SK-N-SH (cell line): ENCODE results near the gene SDCCAG8. TPM values are rescaled to one million over a fixed set of nuclear protein-coding genes. Genes with fewer than 3 reads are reported as not detected.

Source experiments
- CTCF ChIA-PET: fragments of 300-600, 350-600 bp; formaldehyde crosslinking; extraction: SDS; loops from one replicate; lab custom pipeline; 2021; lab: Yijun Ruan, JAX
- POLR2A ChIA-PET: fragments of 350-600 bp; sonication (Branson Sonifier 250); formaldehyde crosslinking; extraction: SDS; loops from one replicate; lab custom pipeline; 2020; ENCODE audit warnings: antibody characterized with exemption, inconsistent platforms; lab: Yijun Ruan, JAX
- DNase-seq: peaks from one replicate; pipeline ENCODE4 v3.0.0; 2012
- H2AFZ ChIP-seq: fragments of 200-600 bp; sonication (generic); 2 replicates; pipeline ENCODE4 v1.8.1; 2016; ENCODE audit warnings: antibody characterized with exemption, mild to moderate bottlenecking, low read depth
- H3F3A ChIP-seq: fragments of 200-600 bp; sonication (generic); replicated peaks from 2 replicates; pipeline ENCODE3; 2016; ENCODE audit warnings: antibody characterized with exemption, mild to moderate bottlenecking; ENCODE audit not compliant: insufficient read depth
- H3K27ac ChIP-seq, 2 experiments: fragments of 200-500 bp in 1 of 2; fragments of 200-600 bp in 1 of 2; sonication (Bioruptor generic) in 1 of 2; sonication (generic), shearing (Covaris generic) in 1 of 2; 2 replicates each; pipeline versions ENCODE4 v1.5.1 to v1.6.1; 2014 to 2016; ENCODE audit warnings: low read depth in 2 of 2, inconsistent platforms in 1 of 2, low read length in 1 of 2, mild to moderate bottlenecking in 1 of 2, mixed read lengths in 1 of 2
- H3K27me3 ChIP-seq: fragments of 200-600 bp; sonication (generic), shearing (Covaris generic); 2 replicates; pipeline ENCODE4 v1.6.1; 2016; ENCODE audit warnings: mixed run types; ENCODE audit not compliant: insufficient read depth
- H3K36me3 ChIP-seq, 2 experiments: fragments of 200-500 bp in 1 of 2; fragments of 200-600 bp in 1 of 2; sonication (Bioruptor generic) in 1 of 2; sonication (generic) in 1 of 2; replicated peaks in 1 of 2; 2 replicates each; pipeline versions ENCODE3 to v1.5.1; 2014 to 2016; ENCODE audit warnings: low read length in 1 of 2, mild to moderate bottlenecking in 1 of 2; ENCODE audit not compliant: insufficient read depth in 2 of 2, control insufficient read depth in 1 of 2
- H3K4me1 ChIP-seq, 2 experiments: fragments of 200-500 bp in 1 of 2; fragments of 200-600 bp in 1 of 2; sonication (Bioruptor generic) in 1 of 2; sonication (generic), shearing (Covaris generic) in 1 of 2; 2 replicates each; pipeline versions ENCODE4 v1.5.1 to v1.6.1; 2014 to 2016; ENCODE audit warnings: low read depth in 1 of 2, low read length in 1 of 2, mixed run types in 1 of 2; ENCODE audit not compliant: insufficient read depth in 2 of 2, control insufficient read depth in 1 of 2
- H3K4me2 ChIP-seq: fragments of 200-600 bp; sonication (generic), shearing (Covaris generic); 2 replicates; pipeline ENCODE4 v1.6.1; 2017; ENCODE audit warnings: mixed run types
- H3K4me3 ChIP-seq, 2 experiments: fragments of 200-500 bp in 1 of 2; fragments of 200-600 bp in 1 of 2; sonication (Bioruptor generic) in 1 of 2; sonication (generic), shearing (Covaris generic) in 1 of 2; 2 replicates each; pipeline versions ENCODE4 v1.5.1 to v1.8.1; 2014 to 2016; ENCODE audit warnings: low read depth in 2 of 2, inconsistent platforms in 1 of 2, low read length in 1 of 2, mild to moderate bottlenecking in 1 of 2, mixed read lengths in 1 of 2, moderate library complexity in 1 of 2
- H3K79me2 ChIP-seq: fragments of 200-600 bp; sonication (generic); 2 replicates; pipeline ENCODE4 v1.8.1; 2017; ENCODE audit warnings: mild to moderate bottlenecking; ENCODE audit not compliant: insufficient read depth
- H3K9ac ChIP-seq: fragments of 200-600 bp; sonication (generic); 2 replicates; pipeline ENCODE4 v1.6.1; 2017; ENCODE audit warnings: mixed run types
- H3K9me2 ChIP-seq: fragments of 200-600 bp; sonication (generic); 2 replicates; pipeline ENCODE4 v1.6.1; 2017; ENCODE audit warnings: mixed run types
- H3K9me3 ChIP-seq: fragments of 200-600 bp; sonication (generic); 2 replicates; pipeline ENCODE4 v1.6.1; 2017; ENCODE audit warnings: mixed run types, mild to moderate bottlenecking, moderate library complexity
- H4K20me1 ChIP-seq: fragments of 200-600 bp; sonication (generic); 2 replicates; pipeline ENCODE4 v1.6.1; 2017; ENCODE audit warnings: mild to moderate bottlenecking, mixed run types; ENCODE audit not compliant: insufficient read depth
- CHD2 ChIP-seq: fragments of 150-350 bp; IDR thresholded peaks from 2 replicates; pipeline ENCODE4 v1.6.1; 2018; ENCODE audit warnings: low read length; ENCODE audit not compliant: partially characterized antibody
- ELF1 ChIP-seq: IDR thresholded peaks from 2 replicates; pipeline ENCODE4 v1.4.0; 2012
- EP300 ChIP-seq, 2 experiments: IDR thresholded peaks; 2 replicates each; pipeline versions ENCODE4 v1.4.0 to v1.6.1; 2012; ENCODE audit warnings: borderline replicate concordance in 1 of 2, low read depth in 1 of 2, low read length in 1 of 2
- EZH2phosphoT487 ChIP-seq: fragments of 200-600 bp; sonication (generic); IDR thresholded peaks from 2 replicates; pipeline ENCODE4 v1.6.1; 2017; ENCODE audit warnings: low read depth, mixed run types, mild to moderate bottlenecking, antibody characterized with exemption, moderate library complexity, borderline replicate concordance
- FOSL2 ChIP-seq: IDR thresholded peaks from 2 replicates; pipeline ENCODE4 v1.4.0; 2012; ENCODE audit warnings: low read depth, mild to moderate bottlenecking, moderate library complexity, borderline replicate concordance
- FOXM1 ChIP-seq: IDR thresholded peaks from 2 replicates; pipeline ENCODE4 v1.4.0; 2012; ENCODE audit warnings: low read depth, mild to moderate bottlenecking
- GABPA ChIP-seq: IDR thresholded peaks from 2 replicates; pipeline ENCODE4 v1.4.0; 2012; ENCODE audit warnings: low read depth, mild to moderate bottlenecking
- GATA2 ChIP-seq: sonication (generic); formaldehyde crosslinking; IDR thresholded peaks from 2 replicates; pipeline ENCODE4 v1.5.0; 2020; ENCODE audit warnings: mild to moderate bottlenecking, missing genetic modification reagents
- JUND ChIP-seq: IDR thresholded peaks from 2 replicates; pipeline ENCODE4 v1.4.0; 2012
- MEF2A ChIP-seq: IDR thresholded peaks from 2 replicates; pipeline ENCODE4 v1.4.0; 2012; ENCODE audit warnings: low read depth, borderline replicate concordance
- MXI1 ChIP-seq: IDR thresholded peaks from 2 replicates; pipeline ENCODE4 v1.6.1; 2012; ENCODE audit warnings: mild to moderate bottlenecking, low read depth, low read length, improper control_type of control experiment
- PBX3 ChIP-seq: IDR thresholded peaks from 2 replicates; pipeline ENCODE4; 2012
- POLR2AphosphoS5 ChIP-seq: IDR thresholded peaks from 2 replicates; pipeline ENCODE4 v1.6.1; 2012; ENCODE audit warnings: low read depth, low read length
- RCOR1 ChIP-seq: fragments of 150-350 bp; IDR thresholded peaks from 2 replicates; pipeline ENCODE4 v1.6.1; 2017; ENCODE audit warnings: antibody characterized with exemption, low read length
- RFX5 ChIP-seq: IDR thresholded peaks from 2 replicates; pipeline ENCODE4 v1.6.1; 2012; ENCODE audit warnings: mild to moderate bottlenecking, improper control_type of control experiment, low read length
- SIN3A ChIP-seq: IDR thresholded peaks from 2 replicates; pipeline ENCODE4 v1.6.1; 2012; ENCODE audit warnings: low read depth, mild to moderate bottlenecking, low read length, moderate library complexity, borderline replicate concordance
- SMC3 ChIP-seq: IDR thresholded peaks from 2 replicates; pipeline ENCODE4 v1.6.1; 2012; ENCODE audit warnings: low read depth, low read length, improper control_type of control experiment
- TCF12 ChIP-seq: IDR thresholded peaks from 2 replicates; pipeline ENCODE4 v1.4.0; 2012
- TEAD4 ChIP-seq: IDR thresholded peaks from 2 replicates; pipeline ENCODE4 v1.4.0; 2012; ENCODE audit warnings: mild to moderate bottlenecking, borderline replicate concordance; ENCODE audit not compliant: insufficient read depth
- USF1 ChIP-seq: IDR thresholded peaks from 2 replicates; pipeline ENCODE4 v1.4.0; 2012; ENCODE audit warnings: low read depth, borderline replicate concordance
- YY1 ChIP-seq: IDR thresholded peaks from 2 replicates; pipeline ENCODE4 v1.4.0; 2012; ENCODE audit warnings: low read depth, mild to moderate bottlenecking
- WGBS: methylation state at CpG from one replicate; pipeline ENCODE4 v1.1.6; 2017; ENCODE audit warnings: low lambda C conversion rate; 5-methylcytosine and 5-hydroxymethylcytosine counted together
- polyA plus RNA-seq, 3 experiments: library from polyadenylated mRNA; depleted of rRNA; stranded (reverse); fragments of >200 nt; gene quantifications; 2 replicates each; pipeline ENCODE4 v1.2.3, GENCODE V29; 2012
- TF ChIP-seq, protein P1 (sequence below): fragments of 200-600 bp; sonication (generic); IDR thresholded peaks from 2 replicates; pipeline ENCODE4 v1.6.1; 2017; ENCODE audit warnings: antibody characterized with exemption, mild to moderate bottlenecking, moderate library complexity
- TF ChIP-seq, protein P2 (sequence below): fragments of 150-350 bp; IDR thresholded peaks from 2 replicates; pipeline ENCODE4 v1.6.1; 2016; ENCODE audit warnings: mild to moderate bottlenecking, low read depth, low read length

The SDCCAG8 gene
- polyA plus RNA-seq, 1 of the 3 experiments (the other 2 are of a cell fraction): 22.7 TPM

DNA sequence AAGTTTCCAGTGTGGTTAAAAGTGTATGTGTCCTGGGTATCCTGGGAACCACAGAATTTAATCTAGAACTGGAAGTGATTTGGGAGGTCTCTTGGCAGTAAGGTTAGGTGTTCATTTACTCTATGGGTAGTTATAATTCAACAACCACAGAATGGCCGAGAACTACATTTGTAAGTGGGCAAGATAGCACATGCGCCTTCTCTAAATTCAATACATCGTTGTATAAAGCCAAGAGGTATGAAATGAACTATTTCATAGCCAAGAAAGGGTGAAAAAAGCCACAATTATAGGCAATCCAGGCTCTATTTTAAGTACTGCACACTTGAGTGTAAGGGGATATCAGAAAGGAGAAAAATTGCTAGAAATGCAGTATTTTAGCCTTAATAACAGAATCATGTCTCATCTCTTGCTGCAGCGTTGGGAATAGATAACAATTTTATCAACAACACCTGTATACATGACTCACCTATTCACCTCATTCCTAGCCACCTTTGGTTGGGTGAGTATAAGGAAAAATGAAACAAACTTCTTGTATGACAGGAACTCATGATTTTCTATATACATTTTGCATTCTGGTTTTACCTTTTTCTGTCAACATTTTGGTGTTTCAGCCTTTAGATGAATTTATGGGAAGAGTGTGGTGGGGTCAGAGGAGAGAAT lies 4.5 kb downstream of the SDCCAG8 start (continued):
- TF ChIP-seq, protein P1, sequence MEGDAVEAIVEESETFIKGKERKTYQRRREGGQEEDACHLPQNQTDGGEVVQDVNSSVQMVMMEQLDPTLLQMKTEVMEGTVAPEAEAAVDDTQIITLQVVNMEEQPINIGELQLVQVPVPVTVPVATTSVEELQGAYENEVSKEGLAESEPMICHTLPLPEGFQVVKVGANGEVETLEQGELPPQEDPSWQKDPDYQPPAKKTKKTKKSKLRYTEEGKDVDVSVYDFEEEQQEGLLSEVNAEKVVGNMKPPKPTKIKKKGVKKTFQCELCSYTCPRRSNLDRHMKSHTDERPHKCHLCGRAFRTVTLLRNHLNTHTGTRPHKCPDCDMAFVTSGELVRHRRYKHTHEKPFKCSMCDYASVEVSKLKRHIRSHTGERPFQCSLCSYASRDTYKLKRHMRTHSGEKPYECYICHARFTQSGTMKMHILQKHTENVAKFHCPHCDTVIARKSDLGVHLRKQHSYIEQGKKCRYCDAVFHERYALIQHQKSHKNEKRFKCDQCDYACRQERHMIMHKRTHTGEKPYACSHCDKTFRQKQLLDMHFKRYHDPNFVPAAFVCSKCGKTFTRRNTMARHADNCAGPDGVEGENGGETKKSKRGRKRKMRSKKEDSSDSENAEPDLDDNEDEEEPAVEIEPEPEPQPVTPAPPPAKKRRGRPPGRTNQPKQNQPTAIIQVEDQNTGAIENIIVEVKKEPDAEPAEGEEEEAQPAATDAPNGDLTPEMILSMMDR: no peak
- TF ChIP-seq FOXM1: no peak
- no peak for TF ChIP-seq ELF1
- TF ChIP-seq YY1: no peak
- TF ChIP-seq TCF12: no peak

GRCh38 chr1:243261390-243261789 lies 5.5 kb downstream of the SDCCAG8 start:
- peaks cover 92% of the 10 kb centered on the region for H3K79me2 ChIP-seq
- TF ChIP-seq MXI1: no peak
- TF ChIP-seq SIN3A: no peak
- no peak for TF ChIP-seq CHD2
- no peak for TF ChIP-seq FOSL2
- TF ChIP-seq RCOR1: no peak
- no peak for TF ChIP-seq GATA2 (CRISPR knock-in tag)
- no peak for TF ChIP-seq MEF2A
- TF ChIP-seq TEAD4: no peak
- no peak for TF ChIP-seq RFX5
- no peak for TF ChIP-seq POLR2AphosphoS5
- TF ChIP-seq, protein P2, sequence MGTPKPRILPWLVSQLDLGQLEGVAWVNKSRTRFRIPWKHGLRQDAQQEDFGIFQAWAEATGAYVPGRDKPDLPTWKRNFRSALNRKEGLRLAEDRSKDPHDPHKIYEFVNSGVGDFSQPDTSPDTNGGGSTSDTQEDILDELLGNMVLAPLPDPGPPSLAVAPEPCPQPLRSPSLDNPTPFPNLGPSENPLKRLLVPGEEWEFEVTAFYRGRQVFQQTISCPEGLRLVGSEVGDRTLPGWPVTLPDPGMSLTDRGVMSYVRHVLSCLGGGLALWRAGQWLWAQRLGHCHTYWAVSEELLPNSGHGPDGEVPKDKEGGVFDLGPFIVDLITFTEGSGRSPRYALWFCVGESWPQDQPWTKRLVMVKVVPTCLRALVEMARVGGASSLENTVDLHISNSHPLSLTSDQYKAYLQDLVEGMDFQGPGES: no peak
- no peak for TF ChIP-seq PBX3
- no peak for TF ChIP-seq GABPA
- TF ChIP-seq, protein P1: no peak
- TF ChIP-seq JUND: no peak
- TF ChIP-seq USF1: no peak
- TF ChIP-seq ELF1: no peak
- TF ChIP-seq SMC3: no peak
- TF ChIP-seq EP300 (IDR thresholded peaks at IDR 0.05; ENCODE audit: borderline replicate concordance in 1 of 2, low read depth in 1 of 2, low read length in 1 of 2): no peak
- TF ChIP-seq EZH2phosphoT487: no peak
- H3K36me3 ChIP-seq: peaks cover 2 to 9% of the 10 kb centered on the region in 2 experiments
- H2AFZ ChIP-seq: no peak overlapping the region
- peak overlapping the region in 1 of 2 experiments; percentile 55; a peak in 2 of 4 replicates for H3K27ac ChIP-seq
- 0 out of 2 replicates have a peak overlapping the region, but pooled peaks have one; percentile 19 for H3K4me2 ChIP-seq
- CTCF ChIA-PET: no interaction called here
- 96% methylated on average over 1 of the region's 1 CpG for WGBS
- no peaks in the 10 kb centered on the region for H3K9me3 ChIP-seq
- H3K4me1 ChIP-seq: peaks cover 29% of the 10 kb centered on the region in 2 experiments
- H3K9ac ChIP-seq: no peak overlapping the region
- POLR2A ChIA-PET: no interaction called here
- peaks cover 50% of the 10 kb centered on the region for H3F3A ChIP-seq
- no peak for DNase-seq
- no peaks in the 10 kb centered on the region for H4K20me1 ChIP-seq
- no peak overlapping the region for H3K4me3 ChIP-seq
- no peaks in the 10 kb centered on the region for H3K9me2 ChIP-seq
- H3K27me3 ChIP-seq: no peaks in the 10 kb centered on the region
